Measurements from ENCODE around the gene CDKAL1.

The CDKAL1 gene

DNA sequence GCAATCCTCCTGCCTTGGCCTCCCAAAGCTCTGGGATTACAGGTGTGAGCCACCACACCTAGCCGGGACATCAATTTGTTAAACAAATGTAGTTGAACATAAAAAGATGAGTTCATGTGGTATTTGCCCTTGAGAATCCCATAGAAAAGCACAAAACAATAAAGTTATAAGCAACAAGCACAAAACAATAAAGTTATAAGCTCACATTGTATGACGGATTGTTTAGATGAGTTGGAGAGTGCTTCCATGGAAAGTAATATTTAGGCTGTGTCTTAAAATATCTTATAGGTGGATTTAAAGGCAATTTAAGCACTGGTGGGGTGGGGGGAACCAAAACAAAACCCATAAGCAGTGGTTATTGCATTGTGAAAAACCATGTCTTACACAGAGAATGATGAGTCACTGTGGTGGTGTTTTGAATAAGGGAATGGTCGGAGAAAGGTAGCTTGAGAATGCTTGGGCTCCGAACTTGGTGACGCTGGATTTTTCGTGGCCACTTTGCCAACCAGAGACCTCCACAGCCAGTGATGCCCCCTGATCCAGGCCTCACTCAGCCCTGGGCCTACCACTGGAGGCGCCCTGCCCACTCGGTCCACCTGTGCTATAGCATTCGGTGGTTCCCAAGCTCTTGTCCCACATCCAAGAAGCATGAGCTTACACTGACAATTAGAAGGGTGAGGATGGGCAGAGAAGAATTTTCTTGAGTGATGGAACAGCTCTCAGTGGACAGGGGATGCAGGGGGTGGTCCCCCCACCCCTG lies 256.0 kb downstream of the CDKAL1 start:
- TF ChIP-seq TAF1 (IDR thresholded peaks at IDR 0.05; ENCODE audit: low read depth) (no peak), ZBTB7A (IDR thresholded peaks at IDR 0.05; ENCODE audit: low read depth) (no peak), YY1 (IDR thresholded peaks at IDR 0.05; ENCODE audit: low read depth) (no peak), CEBPB (IDR thresholded peaks at IDR 0.05) (no peak), EP300 (IDR thresholded peaks at IDR 0.05; ENCODE audit: borderline replicate concordance) (no peak), TEAD4 (IDR thresholded peaks at IDR 0.05) (no peak), CREB1 (IDR thresholded peaks at IDR 0.05; ENCODE audit: low read depth) (no peak), EGR1 (IDR thresholded peaks at IDR 0.05) (no peak), TCF12 (IDR thresholded peaks at IDR 0.05; ENCODE audit: low read depth) (no peak), RAD21 (IDR thresholded peaks at IDR 0.05; ENCODE audit: low read depth) (no peak), NFIC (IDR thresholded peaks at IDR 0.05) (no peak), FOXM1 (IDR thresholded peaks at IDR 0.05; ENCODE audit: borderline replicate concordance, low read depth) (no peak)
- TF ChIP-seq, protein P1, sequence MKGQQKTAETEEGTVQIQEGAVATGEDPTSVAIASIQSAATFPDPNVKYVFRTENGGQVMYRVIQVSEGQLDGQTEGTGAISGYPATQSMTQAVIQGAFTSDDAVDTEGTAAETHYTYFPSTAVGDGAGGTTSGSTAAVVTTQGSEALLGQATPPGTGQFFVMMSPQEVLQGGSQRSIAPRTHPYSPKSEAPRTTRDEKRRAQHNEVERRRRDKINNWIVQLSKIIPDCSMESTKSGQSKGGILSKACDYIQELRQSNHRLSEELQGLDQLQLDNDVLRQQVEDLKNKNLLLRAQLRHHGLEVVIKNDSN (IDR thresholded peaks at IDR 0.05) = no peak
- TF ChIP-seq, protein P2, sequence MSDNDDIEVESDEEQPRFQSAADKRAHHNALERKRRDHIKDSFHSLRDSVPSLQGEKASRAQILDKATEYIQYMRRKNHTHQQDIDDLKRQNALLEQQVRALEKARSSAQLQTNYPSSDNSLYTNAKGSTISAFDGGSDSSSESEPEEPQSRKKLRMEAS (IDR thresholded peaks at IDR 0.05) = no peak
- TF ChIP-seq, protein P3, sequence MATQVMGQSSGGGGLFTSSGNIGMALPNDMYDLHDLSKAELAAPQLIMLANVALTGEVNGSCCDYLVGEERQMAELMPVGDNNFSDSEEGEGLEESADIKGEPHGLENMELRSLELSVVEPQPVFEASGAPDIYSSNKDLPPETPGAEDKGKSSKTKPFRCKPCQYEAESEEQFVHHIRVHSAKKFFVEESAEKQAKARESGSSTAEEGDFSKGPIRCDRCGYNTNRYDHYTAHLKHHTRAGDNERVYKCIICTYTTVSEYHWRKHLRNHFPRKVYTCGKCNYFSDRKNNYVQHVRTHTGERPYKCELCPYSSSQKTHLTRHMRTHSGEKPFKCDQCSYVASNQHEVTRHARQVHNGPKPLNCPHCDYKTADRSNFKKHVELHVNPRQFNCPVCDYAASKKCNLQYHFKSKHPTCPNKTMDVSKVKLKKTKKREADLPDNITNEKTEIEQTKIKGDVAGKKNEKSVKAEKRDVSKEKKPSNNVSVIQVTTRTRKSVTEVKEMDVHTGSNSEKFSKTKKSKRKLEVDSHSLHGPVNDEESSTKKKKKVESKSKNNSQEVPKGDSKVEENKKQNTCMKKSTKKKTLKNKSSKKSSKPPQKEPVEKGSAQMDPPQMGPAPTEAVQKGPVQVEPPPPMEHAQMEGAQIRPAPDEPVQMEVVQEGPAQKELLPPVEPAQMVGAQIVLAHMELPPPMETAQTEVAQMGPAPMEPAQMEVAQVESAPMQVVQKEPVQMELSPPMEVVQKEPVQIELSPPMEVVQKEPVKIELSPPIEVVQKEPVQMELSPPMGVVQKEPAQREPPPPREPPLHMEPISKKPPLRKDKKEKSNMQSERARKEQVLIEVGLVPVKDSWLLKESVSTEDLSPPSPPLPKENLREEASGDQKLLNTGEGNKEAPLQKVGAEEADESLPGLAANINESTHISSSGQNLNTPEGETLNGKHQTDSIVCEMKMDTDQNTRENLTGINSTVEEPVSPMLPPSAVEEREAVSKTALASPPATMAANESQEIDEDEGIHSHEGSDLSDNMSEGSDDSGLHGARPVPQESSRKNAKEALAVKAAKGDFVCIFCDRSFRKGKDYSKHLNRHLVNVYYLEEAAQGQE (IDR thresholded peaks at IDR 0.05; ENCODE audit: low read depth) = no peak

DNA sequence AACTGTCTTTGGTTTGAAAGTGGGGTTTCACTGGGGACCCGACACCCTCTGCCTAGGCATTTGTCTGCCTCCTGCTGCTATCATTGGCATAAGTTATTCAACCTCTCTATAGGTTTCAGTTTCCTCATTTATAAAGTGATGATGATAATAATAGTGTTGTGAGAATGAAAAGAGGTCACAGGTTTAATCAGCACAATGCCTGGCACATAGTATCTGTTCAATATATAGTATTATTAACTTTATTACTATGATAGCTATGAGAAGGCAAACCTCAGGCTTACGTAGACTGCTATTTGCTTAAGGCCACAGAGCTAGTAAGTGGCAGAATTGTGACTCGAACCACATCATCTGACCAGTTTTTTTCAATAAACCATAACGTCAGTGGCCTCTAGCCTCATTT lies 256.8 kb downstream of the CDKAL1 start:
- no peak for TF ChIP-seq EP300 (IDR thresholded peaks at IDR 0.05; ENCODE audit: borderline replicate concordance)
- TF ChIP-seq FOXM1 (IDR thresholded peaks at IDR 0.05; ENCODE audit: borderline replicate concordance, low read depth) = no peak
- no peak for TF ChIP-seq YY1 (IDR thresholded peaks at IDR 0.05; ENCODE audit: low read depth)
- no peak for TF ChIP-seq TEAD4 (IDR thresholded peaks at IDR 0.05)
- TF ChIP-seq NFIC (IDR thresholded peaks at IDR 0.05) = no peak
- TF ChIP-seq TAF1 (IDR thresholded peaks at IDR 0.05; ENCODE audit: low read depth) = no peak
- TF ChIP-seq, protein P2 (IDR thresholded peaks at IDR 0.05) = no peak
- no peak for TF ChIP-seq EGR1 (IDR thresholded peaks at IDR 0.05)
- no peak for TF ChIP-seq CREB1 (IDR thresholded peaks at IDR 0.05; ENCODE audit: low read depth)
- TF ChIP-seq TCF12 (IDR thresholded peaks at IDR 0.05; ENCODE audit: low read depth) = no peak

DNA sequence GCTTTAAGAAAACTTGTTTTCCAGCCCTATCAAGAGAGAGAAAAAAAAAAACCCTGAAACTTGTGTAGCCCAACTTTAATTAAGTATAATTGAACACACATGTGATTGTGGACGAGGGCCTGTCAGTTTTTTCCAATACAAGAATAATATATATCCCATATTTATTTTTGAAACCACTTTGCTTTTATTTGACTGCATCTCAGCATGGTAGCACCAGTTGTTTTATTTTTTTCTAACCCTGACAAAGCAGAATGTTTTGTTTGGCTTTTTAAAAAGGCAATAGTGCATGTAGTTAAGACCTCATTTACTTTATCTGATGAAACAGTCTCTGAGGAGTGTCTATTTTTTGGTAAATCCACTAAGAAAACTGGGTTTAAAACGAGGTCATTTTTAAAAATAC lies 257.7 kb downstream of the CDKAL1 start:
- no peak for TF ChIP-seq YY1 (IDR thresholded peaks at IDR 0.05; ENCODE audit: low read depth)
- TF ChIP-seq, protein P1 (IDR thresholded peaks at IDR 0.05) = no peak
- no peak for TF ChIP-seq TAF1 (IDR thresholded peaks at IDR 0.05; ENCODE audit: low read depth)
- no peak for TF ChIP-seq NFIC (IDR thresholded peaks at IDR 0.05)
- no peak for TF ChIP-seq EP300 (IDR thresholded peaks at IDR 0.05; ENCODE audit: borderline replicate concordance)
- TF ChIP-seq ZBTB7A (IDR thresholded peaks at IDR 0.05; ENCODE audit: low read depth) = no peak
- TF ChIP-seq, protein P2 (IDR thresholded peaks at IDR 0.05) = no peak
- TF ChIP-seq TEAD4 (IDR thresholded peaks at IDR 0.05) = no peak
- TF ChIP-seq EGR1 (IDR thresholded peaks at IDR 0.05) = no peak
- TF ChIP-seq FOXM1 (IDR thresholded peaks at IDR 0.05; ENCODE audit: borderline replicate concordance, low read depth) = no peak
- TF ChIP-seq TCF12 (IDR thresholded peaks at IDR 0.05; ENCODE audit: low read depth) = no peak
- TF ChIP-seq, protein P3 (IDR thresholded peaks at IDR 0.05; ENCODE audit: low read depth) = no peak
- no peak for TF ChIP-seq RAD21 (IDR thresholded peaks at IDR 0.05; ENCODE audit: low read depth)
- no peak for TF ChIP-seq CEBPB (IDR thresholded peaks at IDR 0.05)
- TF ChIP-seq CREB1 (IDR thresholded peaks at IDR 0.05; ENCODE audit: low read depth) = no peak

DNA sequence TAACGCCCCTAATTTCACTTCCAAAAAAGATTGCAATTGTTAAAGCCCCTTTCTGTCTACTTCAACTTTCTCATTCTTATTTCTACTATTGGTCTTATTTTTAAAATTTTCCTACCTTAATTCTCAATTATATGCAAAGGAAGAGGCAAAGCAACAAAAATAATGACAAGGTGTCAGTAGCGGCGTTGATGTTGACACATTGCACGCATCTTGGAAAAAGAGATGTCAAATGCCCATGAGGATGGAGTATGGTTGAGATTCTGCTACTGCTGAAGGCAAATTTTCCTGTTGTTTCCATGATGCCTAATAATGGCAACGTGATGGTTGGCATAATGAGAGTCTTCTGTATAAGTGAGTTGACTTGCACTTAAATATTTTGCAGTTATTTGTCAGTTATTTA lies 258.9 kb downstream of the CDKAL1 start:
- TF ChIP-seq ZBTB7A (IDR thresholded peaks at IDR 0.05; ENCODE audit: low read depth) (no peak), TEAD4 (IDR thresholded peaks at IDR 0.05) (no peak), TAF1 (IDR thresholded peaks at IDR 0.05; ENCODE audit: low read depth) (no peak), CREB1 (IDR thresholded peaks at IDR 0.05; ENCODE audit: low read depth) (no peak), TCF12 (IDR thresholded peaks at IDR 0.05; ENCODE audit: low read depth) (no peak), CEBPB (IDR thresholded peaks at IDR 0.05) (no peak), YY1 (IDR thresholded peaks at IDR 0.05; ENCODE audit: low read depth) (no peak), EGR1 (IDR thresholded peaks at IDR 0.05) (no peak), NFIC (IDR thresholded peaks at IDR 0.05) (no peak)
- TF ChIP-seq, protein P2 (IDR thresholded peaks at IDR 0.05) = no peak
- TF ChIP-seq, protein P3 (IDR thresholded peaks at IDR 0.05; ENCODE audit: low read depth) = no peak
- TF ChIP-seq, protein P1 (IDR thresholded peaks at IDR 0.05) = no peak
